Measurements from ENCODE around the gene TNFRSF8. TPM values are rescaled to one million over a fixed set of nuclear protein-coding genes. Genes with fewer than 3 reads are reported as not detected.

Gene TNFRSF8
- total and polyA plus RNA-seq, 9 of the 15 experiments (the other 6 are each of a cell fraction or from before 2014, with no cell fraction given) = 3.5 to 38.4 (median 17.1) TPM

DNA sequence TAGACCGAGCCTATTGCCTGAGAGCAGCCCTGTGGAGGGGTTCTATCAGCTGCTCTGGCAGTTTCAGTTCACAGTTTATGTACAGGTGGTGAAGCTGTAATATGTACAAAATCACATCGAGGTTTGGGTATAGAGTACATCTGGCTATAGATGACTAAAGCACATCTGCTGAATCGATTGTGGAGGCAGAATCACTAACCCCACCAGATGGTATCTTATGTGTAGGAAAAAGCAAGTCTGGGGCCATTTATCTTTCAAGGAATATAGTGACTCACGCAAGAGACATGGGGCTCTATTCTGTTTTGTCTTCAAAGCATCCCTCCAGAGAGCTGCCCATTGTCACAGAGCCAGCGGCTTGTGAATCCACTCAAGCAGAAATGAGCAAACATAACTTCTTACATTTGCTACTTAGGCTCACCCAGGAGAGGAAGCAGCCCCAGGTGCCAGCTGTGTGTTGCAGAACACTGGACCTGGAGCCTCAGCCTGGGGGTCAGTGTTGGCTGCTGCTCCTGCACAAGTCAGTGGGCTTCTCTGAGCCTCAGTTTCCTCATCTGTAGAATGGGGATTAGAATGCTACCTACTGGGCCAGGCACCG is 22.5 kb upstream of the TNFRSF8 start:
- no peaks in the 10 kb centered on the region for H3K9me3 ChIP-seq (replicated peaks; ENCODE audit: control insufficient read depth, insufficient read depth, low read depth, low read length)
- no peaks in the 10 kb centered on the region for H4K20me1 ChIP-seq (replicated peaks; ENCODE audit: control insufficient read depth, insufficient read depth, low read length)
- ATAC-seq = peak; percentile 16; the same call in 2 of the 3 replicates
- no TSS peak for BruUV-seq (replicated peaks)
- no peak overlapping the region for H3K4me2 ChIP-seq (ENCODE audit: insufficient read depth, low read length)
- FAIRE-seq = peak; percentile 70
- intact Hi-C loops (cut with micrococcal nuclease) (no loop called here), in situ Hi-C loops (cut with MboI) (no loop called here)
- peaks cover 47 to 48% of the 10 kb centered on the region in 2 experiments for H3K4me1 ChIP-seq (replicated peaks in 1 of 2; ENCODE audit: control insufficient read depth in 2 of 2, insufficient read depth in 2 of 2, low read length in 2 of 2)
- POLR2A ChIA-PET = interaction anchor here (0.7 to 5.7 kb wide), 7 partner anchors 8 to 580 kb away, joined by 3 to 91 read pairs (median 3); no protein-coding TSS in a partner anchor
- H3K27ac ChIP-seq (ENCODE audit: extremely low read depth, low read depth, low read length) = no peak overlapping the region
- H3K36me3 ChIP-seq (ENCODE audit: control insufficient read depth, insufficient read depth, low read length) = no peaks in the 10 kb centered on the region
- H3K27me3 ChIP-seq (ENCODE audit: control insufficient read depth in 2 of 2, insufficient read depth in 2 of 2, low read length in 2 of 2) = no peaks in the 10 kb centered on the region
- H3K9me1 ChIP-seq (ENCODE audit: control insufficient read depth, insufficient read depth, low read length) = no peaks in the 10 kb centered on the region
- 12% methylated on average over 6 of the region's 6 CpGs for WGBS (ENCODE audit: insufficient coverage, low coverage, missing lambda C conversion rate)
- H2AFZ ChIP-seq (ENCODE audit: low read depth, low read length) = no peak overlapping the region
- no peak overlapping the region for H3K9ac ChIP-seq (ENCODE audit: insufficient read depth in 1 of 2, low read depth in 2 of 2, low read length in 2 of 2)
- peak in 3 of 4 experiments; percentile 37 to 73 (median 59) for DNase-seq (ENCODE audit: extremely low read depth in 1 of 4, low spot score in 3 of 4)
- H3K4me3 ChIP-seq = no peak overlapping the region
- CTCF ChIA-PET (ENCODE audit: low intra/inter-chr PET ratio) = no interaction called here
- no peaks in the 10 kb centered on the region for H3K79me2 ChIP-seq (ENCODE audit: control insufficient read depth, insufficient read depth, low read length)
- TF ChIP-seq, protein P1, sequence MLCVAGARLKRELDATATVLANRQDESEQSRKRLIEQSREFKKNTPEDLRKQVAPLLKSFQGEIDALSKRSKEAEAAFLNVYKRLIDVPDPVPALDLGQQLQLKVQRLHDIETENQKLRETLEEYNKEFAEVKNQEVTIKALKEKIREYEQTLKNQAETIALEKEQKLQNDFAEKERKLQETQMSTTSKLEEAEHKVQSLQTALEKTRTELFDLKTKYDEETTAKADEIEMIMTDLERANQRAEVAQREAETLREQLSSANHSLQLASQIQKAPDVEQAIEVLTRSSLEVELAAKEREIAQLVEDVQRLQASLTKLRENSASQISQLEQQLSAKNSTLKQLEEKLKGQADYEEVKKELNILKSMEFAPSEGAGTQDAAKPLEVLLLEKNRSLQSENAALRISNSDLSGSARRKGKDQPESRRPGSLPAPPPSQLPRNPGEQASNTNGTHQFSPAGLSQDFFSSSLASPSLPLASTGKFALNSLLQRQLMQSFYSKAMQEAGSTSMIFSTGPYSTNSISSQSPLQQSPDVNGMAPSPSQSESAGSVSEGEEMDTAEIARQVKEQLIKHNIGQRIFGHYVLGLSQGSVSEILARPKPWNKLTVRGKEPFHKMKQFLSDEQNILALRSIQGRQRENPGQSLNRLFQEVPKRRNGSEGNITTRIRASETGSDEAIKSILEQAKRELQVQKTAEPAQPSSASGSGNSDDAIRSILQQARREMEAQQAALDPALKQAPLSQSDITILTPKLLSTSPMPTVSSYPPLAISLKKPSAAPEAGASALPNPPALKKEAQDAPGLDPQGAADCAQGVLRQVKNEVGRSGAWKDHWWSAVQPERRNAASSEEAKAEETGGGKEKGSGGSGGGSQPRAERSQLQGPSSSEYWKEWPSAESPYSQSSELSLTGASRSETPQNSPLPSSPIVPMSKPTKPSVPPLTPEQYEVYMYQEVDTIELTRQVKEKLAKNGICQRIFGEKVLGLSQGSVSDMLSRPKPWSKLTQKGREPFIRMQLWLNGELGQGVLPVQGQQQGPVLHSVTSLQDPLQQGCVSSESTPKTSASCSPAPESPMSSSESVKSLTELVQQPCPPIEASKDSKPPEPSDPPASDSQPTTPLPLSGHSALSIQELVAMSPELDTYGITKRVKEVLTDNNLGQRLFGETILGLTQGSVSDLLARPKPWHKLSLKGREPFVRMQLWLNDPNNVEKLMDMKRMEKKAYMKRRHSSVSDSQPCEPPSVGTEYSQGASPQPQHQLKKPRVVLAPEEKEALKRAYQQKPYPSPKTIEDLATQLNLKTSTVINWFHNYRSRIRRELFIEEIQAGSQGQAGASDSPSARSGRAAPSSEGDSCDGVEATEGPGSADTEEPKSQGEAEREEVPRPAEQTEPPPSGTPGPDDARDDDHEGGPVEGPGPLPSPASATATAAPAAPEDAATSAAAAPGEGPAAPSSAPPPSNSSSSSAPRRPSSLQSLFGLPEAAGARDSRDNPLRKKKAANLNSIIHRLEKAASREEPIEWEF (CRISPR knock-in tag; IDR thresholded peaks at IDR 0.05) = 0 out of 2 replicates have a peak, but pooled peaks have one; percentile 24
- TF ChIP-seq, protein P2, sequence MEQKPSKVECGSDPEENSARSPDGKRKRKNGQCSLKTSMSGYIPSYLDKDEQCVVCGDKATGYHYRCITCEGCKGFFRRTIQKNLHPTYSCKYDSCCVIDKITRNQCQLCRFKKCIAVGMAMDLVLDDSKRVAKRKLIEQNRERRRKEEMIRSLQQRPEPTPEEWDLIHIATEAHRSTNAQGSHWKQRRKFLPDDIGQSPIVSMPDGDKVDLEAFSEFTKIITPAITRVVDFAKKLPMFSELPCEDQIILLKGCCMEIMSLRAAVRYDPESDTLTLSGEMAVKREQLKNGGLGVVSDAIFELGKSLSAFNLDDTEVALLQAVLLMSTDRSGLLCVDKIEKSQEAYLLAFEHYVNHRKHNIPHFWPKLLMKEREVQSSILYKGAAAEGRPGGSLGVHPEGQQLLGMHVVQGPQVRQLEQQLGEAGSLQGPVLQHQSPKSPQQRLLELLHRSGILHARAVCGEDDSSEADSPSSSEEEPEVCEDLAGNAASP (IDR thresholded peaks at IDR 0.05) = no peak
- TF ChIP-seq ZNF324 (CRISPR knock-in tag; IDR thresholded peaks at IDR 0.05) (no peak), ZBED1 (IDR thresholded peaks at IDR 0.05) (peak; percentile 56; the same call in 1 of the 2 replicates), SMAD3 (CRISPR knock-in tag; conservative IDR thresholded peaks at IDR 0.05) (no peak), SMAD2 (IDR thresholded peaks at IDR 0.05; ENCODE audit: low read depth, low read length) (no peak), TEAD4 (IDR thresholded peaks at IDR 0.05; ENCODE audit: low read length) (peak; percentile 79), TEAD4 (CRISPR knock-in tag; IDR thresholded peaks at IDR 0.05; ENCODE audit: borderline replicate concordance) (no peak), ARID1B (IDR thresholded peaks at IDR 0.05) (peak; percentile 77), NFRKB (IDR thresholded peaks at IDR 0.05; ENCODE audit: low read depth) (no peak), ETV5 (CRISPR knock-in tag; IDR thresholded peaks at IDR 0.05; ENCODE audit: low read depth) (no peak), FOXP1 (CRISPR knock-in tag; IDR thresholded peaks at IDR 0.05) (no peak), NFE2L1 (tag; IDR thresholded peaks at IDR 0.05; ENCODE audit: borderline replicate concordance, low read depth) (no peak)
